ENCODE measurements around the gene ISLR.

- TF ChIP-seq IRF1 (CRISPR knock-in tag; IDR thresholded peaks at IDR 0.05; ENCODE audit: borderline replicate concordance) (no peak), ZNF696 (CRISPR knock-in tag; conservative IDR thresholded peaks at IDR 0.05) (no peak), SAFB2 (IDR thresholded peaks at IDR 0.05; ENCODE audit: borderline replicate concordance, low read depth, low read length, severe bottlenecking) (no peak), POLR2AphosphoS5 (IDR thresholded peaks at IDR 0.05; ENCODE audit: control insufficient read depth, insufficient read depth, low read depth, low read length) (no peak), TAF1 (IDR thresholded peaks at IDR 0.05; ENCODE audit: control insufficient read depth, extremely low read depth, insufficient read depth, low read length, severe bottlenecking) (no peak), SAFB (IDR thresholded peaks at IDR 0.05; ENCODE audit: borderline replicate concordance, low read depth, low read length) (no peak), GTF2F1 (IDR thresholded peaks at IDR 0.05; ENCODE audit: low read depth, low read length) (no peak), NR3C1 (CRISPR knock-in tag; IDR thresholded peaks at IDR 0.05) (no peak), HDGF (IDR thresholded peaks at IDR 0.05) (no peak), CTCF (IDR thresholded peaks at IDR 0.05 in 2 of 3, conservative IDR thresholded peaks at IDR 0.05 in 1 of 3; ENCODE audit: insufficient read depth in 2 of 3, low read depth in 1 of 3, low read length in 3 of 3) (no peak), ZBED1 (IDR thresholded peaks at IDR 0.05) (no peak), ZNF197 (CRISPR knock-in tag; IDR thresholded peaks at IDR 0.05; ENCODE audit: low read depth) (no peak)
These were observed 42.4 kb downstream of the ISLR start for GRCh38 chr15:74215958-74216357.
